ENCODE results near the gene SLFNL1.

SLFNL1 gene

GRCh38 chr1:41022424-41022823 lies 899 bp upstream of the SLFNL1 start:
- DNase-seq (ENCODE audit: low read depth) = no peak
- no peak overlapping the region for H3K4me3 ChIP-seq (ENCODE audit: low read depth, low read length)

GRCh38 chr1:41020654-41021053 lies 871 bp downstream of the SLFNL1 start:
- no peak for DNase-seq (ENCODE audit: low read depth)

GRCh38 chr1:41020109-41020576 lies 1.4 kb downstream of the SLFNL1 start:
- DNase-seq (ENCODE audit: low read depth) = no peak
- H3K4me3 ChIP-seq (ENCODE audit: low read depth, low read length) = no peak overlapping the region

More at GRCh38 chr1:41020654-41021053, 871 bp downstream of the SLFNL1 start:
- H3K4me3 ChIP-seq (ENCODE audit: low read depth, low read length) = no peak overlapping the region

GRCh38 chr1:41019353-41019745 lies 2.2 kb downstream of the SLFNL1 start:
- DNase-seq (ENCODE audit: low read depth) = no peak
- H3K4me3 ChIP-seq (ENCODE audit: low read depth, low read length) = no peak overlapping the region

DNA sequence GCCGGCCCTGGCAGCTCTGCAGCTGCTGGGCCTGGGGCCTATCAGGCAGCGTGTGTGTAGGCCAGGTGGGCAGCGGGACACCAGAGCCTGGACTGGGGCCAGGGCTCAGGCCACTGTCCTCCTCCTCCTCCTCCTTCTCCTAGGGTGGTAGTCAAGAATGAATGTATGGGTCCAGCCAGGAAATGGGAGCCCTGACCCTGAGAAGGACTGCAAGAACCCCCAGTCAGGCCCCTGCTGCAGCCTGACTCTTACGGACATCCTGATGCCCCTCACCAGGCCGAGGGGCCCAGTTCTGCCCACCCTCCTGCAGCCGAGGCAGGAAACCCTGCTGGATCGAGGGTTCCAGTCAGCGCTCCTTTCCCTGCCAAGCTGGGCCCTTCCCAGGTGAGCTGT lies 3.5 kb downstream of the SLFNL1 start:
- no peak for DNase-seq (ENCODE audit: low read depth)
- H3K4me3 ChIP-seq (ENCODE audit: low read depth, low read length) = no peak overlapping the region

GRCh38 chr1:41017141-41018017 lies 4.1 kb downstream of the SLFNL1 start:
- DNase-seq (ENCODE audit: low read depth) = no peak
- H3K4me3 ChIP-seq (ENCODE audit: low read depth, low read length) = no peak overlapping the region

- DNase-seq (ENCODE audit: low read depth) = no peak
- no peak overlapping the region for H3K4me3 ChIP-seq (ENCODE audit: low read depth, low read length)
Measured at GRCh38 chr1:41015897-41016470, 5.5 kb downstream of the SLFNL1 start.

- DNase-seq (ENCODE audit: low read depth) = no peak
- no peak overlapping the region for H3K4me3 ChIP-seq (ENCODE audit: low read depth, low read length)
Measured at GRCh38 chr1:41015281-41015896, 6.1 kb downstream of the SLFNL1 start.

DNA sequence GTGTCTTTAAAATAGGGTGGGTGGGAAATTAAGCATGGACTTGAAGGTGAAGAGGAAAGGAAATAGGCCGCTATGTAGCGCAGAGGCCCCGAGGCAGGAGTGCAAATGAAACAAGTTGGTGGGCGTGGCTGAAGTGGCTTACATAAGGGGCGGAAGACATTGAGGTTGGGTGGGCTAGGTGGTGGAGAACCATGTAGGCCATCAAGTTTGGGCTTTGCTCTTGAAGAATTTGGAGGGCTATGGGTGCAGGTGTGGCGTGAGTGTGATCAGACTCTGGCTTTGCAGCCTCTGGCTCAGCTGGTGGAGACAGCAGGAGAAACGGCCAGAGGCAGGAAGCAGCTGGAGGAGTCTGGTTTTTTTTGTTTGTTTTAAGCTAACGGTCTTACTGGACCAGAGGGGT lies 6.7 kb downstream of the SLFNL1 start:
- DNase-seq (ENCODE audit: low read depth) = no peak
- H3K4me3 ChIP-seq (ENCODE audit: low read depth, low read length) = no peak overlapping the region

GRCh38 chr1:41013796-41014195 lies 7.7 kb downstream of the SLFNL1 start:
- no peak overlapping the region for H3K4me3 ChIP-seq (ENCODE audit: low read depth, low read length)

GRCh38 chr1:41013024-41013423 lies 8.5 kb downstream of the SLFNL1 start:
- no peak for DNase-seq (ENCODE audit: low read depth)
- H3K4me3 ChIP-seq (ENCODE audit: low read depth, low read length) = no peak overlapping the region

More at GRCh38 chr1:41013796-41014195, 7.7 kb downstream of the SLFNL1 start:
- no peak for DNase-seq (ENCODE audit: low read depth)

DNA sequence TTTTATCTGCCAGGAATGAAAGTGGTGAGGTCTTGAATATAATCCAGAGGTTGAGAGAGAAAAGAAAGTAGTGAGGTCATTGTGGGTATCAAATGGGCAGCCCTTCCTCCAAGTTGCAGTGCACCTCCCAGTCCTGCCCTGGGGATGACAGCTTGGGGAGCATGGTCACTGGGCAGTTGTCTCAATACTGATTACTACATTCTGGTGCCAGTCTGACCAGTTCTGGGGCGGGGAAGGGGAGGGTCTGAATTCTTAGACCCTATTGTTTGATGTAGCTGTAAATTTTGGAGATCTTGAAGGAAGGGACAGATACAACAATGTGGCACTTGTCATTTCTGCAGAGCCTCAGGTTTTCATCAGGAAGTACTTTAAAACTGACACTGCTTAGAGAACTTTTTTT lies 11.2 kb downstream of the SLFNL1 start:
- H3K4me3 ChIP-seq (ENCODE audit: low read depth, low read length) = no peak overlapping the region
- no peak for DNase-seq (ENCODE audit: low read depth)

GRCh38 chr1:41009466-41009865 lies 12.1 kb downstream of the SLFNL1 start:
- DNase-seq (ENCODE audit: low read depth) = no peak
- H3K4me3 ChIP-seq (ENCODE audit: low read depth, low read length) = no peak overlapping the region

GRCh38 chr1:41006942-41007865 lies 14.3 kb downstream of the SLFNL1 start:
- H3K4me3 ChIP-seq (ENCODE audit: low read depth, low read length) = no peak overlapping the region
- DNase-seq (ENCODE audit: low read depth) = peak; percentile 8

DNA sequence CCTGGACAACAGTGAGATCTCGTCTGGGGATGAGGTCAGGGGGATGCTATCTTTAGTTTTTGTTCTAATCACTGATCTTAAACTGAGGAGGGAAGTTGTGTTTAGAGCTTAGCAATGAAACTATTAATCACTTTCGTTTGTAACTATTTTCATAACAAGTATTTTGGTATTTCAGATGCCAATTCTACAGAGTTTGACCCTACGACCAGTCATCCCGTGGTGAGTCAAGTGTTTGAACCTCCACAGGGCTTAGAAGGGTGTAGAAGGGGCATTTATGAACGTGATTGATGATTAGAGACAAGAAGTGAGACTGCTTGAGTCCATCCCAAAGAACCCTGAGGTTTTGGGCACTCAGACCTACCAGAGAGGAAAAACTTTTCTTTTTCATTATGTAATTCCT lies 15.6 kb downstream of the SLFNL1 start:
- DNase-seq (ENCODE audit: low read depth) = no peak
- no peak overlapping the region for H3K4me3 ChIP-seq (ENCODE audit: low read depth, low read length)

DNA sequence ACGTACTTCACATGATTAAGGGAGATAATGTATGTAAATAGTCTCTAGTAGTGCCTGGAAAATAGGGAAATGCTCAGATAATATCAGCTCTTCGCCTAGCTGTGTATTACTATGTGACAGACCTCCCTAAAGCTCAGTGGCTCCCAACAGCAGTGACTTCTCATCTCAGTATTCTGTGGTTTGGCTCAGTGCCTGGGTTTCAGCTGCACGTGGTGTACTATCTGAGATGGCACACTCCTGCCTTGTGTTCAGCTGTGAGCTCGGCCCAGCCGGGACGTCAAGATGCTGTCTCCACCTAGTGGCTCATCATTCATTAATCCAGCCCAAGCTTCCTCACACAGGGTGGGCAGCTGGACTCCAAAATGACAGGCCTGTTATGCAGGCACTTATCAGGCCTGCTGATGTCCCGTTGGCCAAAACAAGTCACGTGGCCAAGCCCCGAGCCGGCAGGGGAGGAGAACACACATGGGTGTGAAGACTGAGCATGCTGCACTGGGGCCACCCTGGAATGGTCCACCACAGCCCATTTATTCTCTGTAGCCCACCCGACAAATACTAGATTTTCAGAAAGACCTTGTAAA lies 17.8 kb downstream of the SLFNL1 start:
- DNase-seq (ENCODE audit: low read depth) = peak; percentile 99
- H3K4me3 ChIP-seq (ENCODE audit: low read depth, low read length) = no peak overlapping the region

GRCh38 chr1:41003127-41003639 lies 18.3 kb downstream of the SLFNL1 start:
- no peak overlapping the region for H3K4me3 ChIP-seq (ENCODE audit: low read depth, low read length)
- DNase-seq (ENCODE audit: low read depth) = no peak

- no peak overlapping the region for H3K4me3 ChIP-seq (ENCODE audit: low read depth, low read length)
- DNase-seq (ENCODE audit: low read depth) = no peak
Measured at GRCh38 chr1:40998668-40999067, 22.9 kb downstream of the SLFNL1 start.

GRCh38 chr1:40997096-40997495 lies 24.4 kb downstream of the SLFNL1 start:
- H3K4me3 ChIP-seq (ENCODE audit: low read depth, low read length) = no peak overlapping the region
- DNase-seq (ENCODE audit: low read depth) = no peak

Data from skeletal muscle cell (primary cell).